Astrocyte of the cerebellum (primary cell): ENCODE data around the gene KRT78.

Experiments used
- DNase-seq: peaks from one replicate; pipeline ENCODE4 v3.0.0-alpha.2; 2011; ENCODE audit warnings: low read depth
- H3K4me3 ChIP-seq: 2 replicates; pipeline ENCODE4 v1.5.1; 2011; ENCODE audit warnings: mild to moderate bottlenecking, low read depth, low read length, moderate library complexity
- CTCF ChIP-seq: IDR thresholded peaks from 2 replicates; pipeline ENCODE4 v1.5.1; 2012; ENCODE audit warnings: low read length, low read depth, moderate library complexity, mild to moderate bottlenecking; ENCODE audit errors: missing control alignments
- in situ Hi-C: cut with HindIII; loops from 2 replicates; pipeline ENCODE4 v1.10.0; 2017; ENCODE audit warnings: low sequenced_read_pairs

The KRT78 gene

GRCh38 chr12:52800259-52800917, 48.4 kb downstream of the KRT78 start:
- in situ Hi-C loops = no loop called here
- no peak overlapping the region for H3K4me3 ChIP-seq
- TF ChIP-seq CTCF = no peak
- DNase-seq = no peak

- no peak for TF ChIP-seq CTCF
- no peak for DNase-seq
- no peak overlapping the region for H3K4me3 ChIP-seq
- in situ Hi-C loops = no loop called here
These were observed 49.1 kb downstream of the KRT78 start for GRCh38 chr12:52799505-52800211.

GRCh38 chr12:52798671-52799504, 49.9 kb downstream of the KRT78 start:
- in situ Hi-C loops = no loop called here
- TF ChIP-seq CTCF = no peak
- DNase-seq = no peak
- H3K4me3 ChIP-seq = no peak overlapping the region

- in situ Hi-C loops = no loop called here
- peak; percentile 8 for DNase-seq
- TF ChIP-seq CTCF = no peak
- H3K4me3 ChIP-seq = no peak overlapping the region
These were observed 50.7 kb downstream of the KRT78 start for GRCh38 chr12:52798003-52798670.

- TF ChIP-seq CTCF = no peak
- in situ Hi-C loops = no loop called here
- H3K4me3 ChIP-seq = no peak overlapping the region
- DNase-seq = no peak
These were observed 51.3 kb downstream of the KRT78 start for GRCh38 chr12:52797529-52797894.

- in situ Hi-C loops = no loop called here
- no peak for TF ChIP-seq CTCF
- no peak overlapping the region for H3K4me3 ChIP-seq
- DNase-seq = no peak
These were observed 51.8 kb downstream of the KRT78 start for GRCh38 chr12:52796839-52797528.
